Gastrocnemius medialis (tissue), 4 donors: Measurements from ENCODE around the gene RPL22L1. TPM values are rescaled to one million over a fixed set of nuclear protein-coding genes. Genes with fewer than 3 reads are reported as not detected.

Source experiments
- ATAC-seq, 2 donors: fragments of 150-250 bp; one replicate each; pipeline ENCODE4 v1.9.1; 2016
- DNase-seq, 2 donors: peaks; one replicate each; pipeline ENCODE4 v3.0.0-alpha.2; 2019
- H3K27ac ChIP-seq, 4 donors: fragments of 200-600 bp; sonication (generic); 1 replicate in 1 of 4; 2 replicates in 3 of 4; pipeline ENCODE4 v1.5.1; 2016 to 2018; ENCODE audit warnings: mild to moderate bottlenecking in 2 of 4, moderate library complexity in 1 of 4
- H3K27me3 ChIP-seq, 3 donors: fragments of 200-600 bp; sonication (generic) in 2 of 3; 1 replicate in 1 of 3; 2 replicates in 2 of 3; pipeline versions ENCODE4 v1.5.1 to v1.6.0; 2016 to 2019; ENCODE audit warnings: mild to moderate bottlenecking in 1 of 3, moderate library complexity in 1 of 3
- H3K36me3 ChIP-seq, 2 donors: fragments of 200-600 bp; sonication (generic) in 1 of 2; one replicate each; pipeline ENCODE4 v1.5.1; 2017 to 2018
- H3K4me1 ChIP-seq, 2 donors: fragments of 200-600 bp; sonication (generic) in 1 of 2; one replicate each; pipeline ENCODE4 v1.5.1; 2016 to 2017; ENCODE audit warnings: mild to moderate bottlenecking in 2 of 2
- H3K4me3 ChIP-seq, 4 donors: fragments of 200-600 bp; sonication (generic) in 3 of 4; 1 replicate in 1 of 4; 2 replicates in 3 of 4; pipeline ENCODE4 v1.5.1; 2016 to 2019; ENCODE audit warnings: mild to moderate bottlenecking in 2 of 4
- H3K9me3 ChIP-seq, 3 donors: fragments of 200-600 bp; sonication (generic) in 2 of 3; 1 replicate in 1 of 3; 2 replicates in 2 of 3; pipeline ENCODE4 v1.5.1; 2016 to 2019
- POLR2A ChIP-seq, 2 donors: fragments of 450-650 bp; IDR thresholded peaks; one replicate each; pipeline ENCODE4 v1.6.1; 2017; ENCODE audit warnings: antibody characterized with exemption in 2 of 2, mild to moderate bottlenecking in 2 of 2, moderate library complexity in 2 of 2
- in situ Hi-C, 4 donors: fragments of 200-750 bp; cut with MboI; loops; one replicate each; pipeline versions ENCODE4 v1.15.0 to v1.8.0; 2017; ENCODE audit warnings: low sequenced_read_pairs in 4 of 4
- intact Hi-C: fragments of 100-400 bp; cut with DNase I; formaldehyde crosslinking; loops from one replicate; pipeline ENCODE4 v1.15.1; 2023; ENCODE audit warnings: low total_unique reads
- total RNA-seq, 4 donors: library from RNA; depleted of rRNA; stranded (reverse); fragments of >200 nt; gene quantifications; one replicate each; pipeline versions ENCODE4 v1.1.0 to v1.2.3, GENCODE V29; 2016
- TF ChIP-seq, protein P1 (sequence below), 5 experiments: fragments of 450-650 bp in 3 of 5; fragments of 200-600 bp in 2 of 5; sonication (generic) in 2 of 5; IDR thresholded peaks in 4 of 5; conservative IDR thresholded peaks in 1 of 5; 1 replicate in 4 of 5; 2 replicates in 1 of 5; pipeline ENCODE4 v1.5.1; 2016 to 2019; ENCODE audit warnings: antibody characterized with exemption in 5 of 5, mild to moderate bottlenecking in 3 of 5, moderate library complexity in 3 of 5

The RPL22L1 gene
- total RNA-seq, 4 donors from 2014 or later = 28.3 to 83.5 (median 29.5) TPM

DNA sequence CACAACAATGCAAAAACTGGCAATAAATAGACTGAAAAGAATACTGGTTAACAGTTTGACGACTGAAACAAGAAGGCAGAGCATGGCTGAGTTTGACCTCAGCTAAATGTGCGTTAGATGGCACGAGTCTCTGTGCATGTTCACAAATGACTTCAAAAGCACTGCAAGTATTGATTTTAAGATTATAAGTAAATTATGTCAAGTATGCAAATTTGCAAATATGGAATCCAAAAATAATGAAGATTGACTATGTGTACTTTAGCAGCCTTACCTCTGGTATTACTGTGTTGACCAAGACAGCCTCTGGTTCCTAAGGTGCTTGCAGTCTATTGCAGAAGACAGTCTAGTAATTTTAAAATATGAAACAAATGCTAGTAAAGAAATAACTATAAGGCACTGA lies 41.1 kb upstream of the RPL22L1 start:
- no peak overlapping the region for H3K27ac ChIP-seq
- H3K9me3 ChIP-seq = peaks cover 0 to 3% (median 2%) of the 10 kb centered on the region in 3 donors
- no peak for TF ChIP-seq POLR2A (IDR thresholded peaks at IDR 0.05)
- TF ChIP-seq, protein P1, sequence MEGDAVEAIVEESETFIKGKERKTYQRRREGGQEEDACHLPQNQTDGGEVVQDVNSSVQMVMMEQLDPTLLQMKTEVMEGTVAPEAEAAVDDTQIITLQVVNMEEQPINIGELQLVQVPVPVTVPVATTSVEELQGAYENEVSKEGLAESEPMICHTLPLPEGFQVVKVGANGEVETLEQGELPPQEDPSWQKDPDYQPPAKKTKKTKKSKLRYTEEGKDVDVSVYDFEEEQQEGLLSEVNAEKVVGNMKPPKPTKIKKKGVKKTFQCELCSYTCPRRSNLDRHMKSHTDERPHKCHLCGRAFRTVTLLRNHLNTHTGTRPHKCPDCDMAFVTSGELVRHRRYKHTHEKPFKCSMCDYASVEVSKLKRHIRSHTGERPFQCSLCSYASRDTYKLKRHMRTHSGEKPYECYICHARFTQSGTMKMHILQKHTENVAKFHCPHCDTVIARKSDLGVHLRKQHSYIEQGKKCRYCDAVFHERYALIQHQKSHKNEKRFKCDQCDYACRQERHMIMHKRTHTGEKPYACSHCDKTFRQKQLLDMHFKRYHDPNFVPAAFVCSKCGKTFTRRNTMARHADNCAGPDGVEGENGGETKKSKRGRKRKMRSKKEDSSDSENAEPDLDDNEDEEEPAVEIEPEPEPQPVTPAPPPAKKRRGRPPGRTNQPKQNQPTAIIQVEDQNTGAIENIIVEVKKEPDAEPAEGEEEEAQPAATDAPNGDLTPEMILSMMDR (IDR thresholded peaks at IDR 0.05 in 4 of 5, conservative IDR thresholded peaks at IDR 0.05 in 1 of 5) = no peak
- DNase-seq = no peak
- H3K36me3 ChIP-seq = no peaks in the 10 kb centered on the region
- intact Hi-C loops = no loop called here
- in situ Hi-C loops = no loop called here
- no peak overlapping the region for H3K4me3 ChIP-seq
- H3K27me3 ChIP-seq = peaks cover 5 to 9% (median 7%) of the 10 kb centered on the region in 3 donors
- no peak for ATAC-seq
- peaks cover 0 to 11% of the 10 kb centered on the region in 2 donors for H3K4me1 ChIP-seq

DNA sequence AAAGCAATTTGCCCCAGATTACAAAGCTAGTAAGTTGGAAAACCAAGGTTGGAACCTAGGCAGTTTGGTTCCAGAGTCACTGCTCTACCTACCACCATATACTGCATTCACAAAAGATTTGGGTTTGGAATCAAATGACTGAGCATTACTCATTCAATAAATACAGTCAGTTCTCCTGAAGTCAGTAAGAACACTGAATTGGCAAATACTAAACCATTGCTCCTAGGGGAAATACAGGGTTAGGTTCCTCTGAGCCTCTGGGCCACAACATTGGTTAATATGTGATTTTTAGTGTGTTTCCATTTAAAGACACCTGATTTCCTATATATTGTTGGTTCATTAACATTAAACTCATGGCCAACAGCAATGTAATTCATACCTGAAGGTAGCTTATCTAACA lies 40.5 kb upstream of the RPL22L1 start:
- TF ChIP-seq, protein P1 (IDR thresholded peaks at IDR 0.05 in 4 of 5, conservative IDR thresholded peaks at IDR 0.05 in 1 of 5) = no peak
- no peak for TF ChIP-seq POLR2A (IDR thresholded peaks at IDR 0.05)
- intact Hi-C loops = no loop called here
- ATAC-seq (no peak), DNase-seq (no peak)
- Histone ChIP-seq H3K4me1 (peaks cover 0 to 11% of the 10 kb centered on the region in 2 donors), H3K36me3 (no peaks in the 10 kb centered on the region), H3K27me3 (peaks cover 5 to 9% (median 7%) of the 10 kb centered on the region in 3 donors), H3K27ac (no peak overlapping the region), H3K9me3 (peaks cover 0 to 3% (median 2%) of the 10 kb centered on the region in 3 donors), H3K4me3 (no peak overlapping the region)
- in situ Hi-C loops = no loop called here

DNA sequence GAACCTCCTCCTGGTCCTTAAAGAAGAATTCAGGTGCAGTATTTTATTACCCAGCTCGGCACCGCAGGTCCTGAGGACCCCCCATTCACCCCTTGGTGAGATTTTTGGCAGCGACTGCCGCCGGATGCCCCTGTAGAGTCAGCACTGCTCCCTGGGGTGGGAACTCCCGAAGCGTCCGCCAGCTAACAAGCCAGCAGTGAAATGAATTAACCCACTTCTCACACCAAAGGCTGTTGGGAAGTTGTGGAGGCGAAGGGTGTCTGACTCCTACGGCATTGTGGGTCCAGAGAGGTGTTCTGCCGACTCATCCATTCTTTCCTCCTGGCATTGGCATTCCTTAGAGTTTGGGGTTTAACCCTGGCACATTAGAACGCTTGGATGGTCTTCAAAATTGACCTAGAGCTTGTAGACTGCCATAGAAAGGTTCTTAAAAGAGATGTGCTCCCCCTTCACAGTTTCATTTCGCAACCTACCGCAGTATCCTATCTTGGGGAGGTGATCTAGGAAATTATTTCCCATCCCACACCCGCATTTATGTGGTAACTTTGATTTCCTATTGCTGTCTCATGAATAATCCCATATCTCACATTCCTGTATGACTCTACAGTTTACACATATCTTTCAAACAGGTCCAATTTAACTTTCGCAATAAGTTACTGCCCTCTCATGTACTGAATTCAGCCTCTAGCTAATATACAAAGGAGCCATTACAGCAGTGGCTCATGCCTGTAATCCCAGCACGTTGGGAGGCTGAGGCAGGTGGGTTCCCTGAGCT lies 39.3 kb upstream of the RPL22L1 start:
- Histone ChIP-seq H3K9me3 (peaks cover 0 to 3% (median 2%) of the 10 kb centered on the region in 3 donors), H3K4me3 (peak overlapping the region in 3 of 4 donors; percentile 64 to 81 (median 64)), H3K27ac (peak overlapping the region in 2 of 4 donors; percentile 12 to 63), H3K4me1 (peaks cover 0 to 11% of the 10 kb centered on the region in 2 donors), H3K27me3 (peaks cover 7 to 9% (median 8%) of the 10 kb centered on the region in 3 donors), H3K36me3 (no peaks in the 10 kb centered on the region)
- DNase-seq = no peak
- in situ Hi-C loops = no loop called here
- ATAC-seq = peak in 1 of 2 donors; percentile 43
- TF ChIP-seq POLR2A (IDR thresholded peaks at IDR 0.05) = no peak
- TF ChIP-seq, protein P1 (IDR thresholded peaks at IDR 0.05 in 4 of 5, conservative IDR thresholded peaks at IDR 0.05 in 1 of 5) = no peak
- intact Hi-C loops = no loop called here

DNA sequence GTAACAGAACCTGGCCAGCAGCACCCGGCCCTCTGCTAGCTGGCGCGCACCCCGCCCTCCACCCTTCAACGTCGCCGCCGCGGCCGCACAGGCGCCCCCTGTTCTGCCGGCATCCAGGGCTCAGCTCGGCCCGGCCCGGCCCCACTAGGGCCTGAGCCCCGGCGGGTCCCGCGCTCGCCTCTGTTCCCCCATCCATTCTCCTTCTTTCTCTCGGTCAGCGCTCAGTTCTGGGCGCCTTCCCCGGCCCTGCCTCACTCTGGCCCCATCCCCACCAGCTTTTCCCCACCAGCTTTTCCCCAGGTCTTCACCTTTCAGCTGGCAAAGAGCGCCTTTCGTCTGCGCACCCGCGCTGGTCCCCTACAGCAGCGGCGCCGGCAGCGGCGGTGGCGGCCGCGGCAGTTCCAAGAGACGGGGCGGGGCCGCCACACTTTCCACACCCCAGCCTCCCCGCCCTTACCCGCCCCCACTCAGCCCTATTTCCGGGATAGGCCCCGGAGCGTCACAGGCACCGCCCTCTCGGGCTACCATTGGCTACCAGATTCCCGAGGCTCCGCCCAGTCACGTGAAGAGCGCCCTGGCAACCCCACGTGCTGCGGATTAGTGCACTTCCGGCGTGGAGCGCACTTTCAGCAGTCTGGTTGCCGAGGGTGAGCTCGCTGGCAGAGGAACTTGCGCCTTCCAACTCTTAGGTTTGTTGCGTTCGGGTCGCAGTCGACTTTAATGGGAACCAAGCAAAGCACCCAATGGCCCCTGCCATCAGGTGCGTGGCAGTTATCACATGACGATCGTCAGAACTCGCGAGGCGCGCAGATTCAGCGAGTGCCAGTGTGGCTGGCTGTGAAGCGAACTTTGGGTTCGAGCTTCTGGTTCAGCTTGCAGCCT lies 38.5 kb upstream of the RPL22L1 start, which contains the start of gene EIF5A2:
Gene EIF5A2, minus strand, starts transcription at position 403 of the 882 bp plus-strand sequence. CDS start 831 bp downstream, outside the sequence.
- in situ Hi-C loops = no loop called here
- peaks cover 7 to 9% (median 8%) of the 10 kb centered on the region in 3 donors for H3K27me3 ChIP-seq

More for the DNA sequence above, 38.5 kb upstream of the RPL22L1 start, which contains the start of gene EIF5A2:
- DNase-seq (peak; percentile 73 to 86), ATAC-seq (peak; percentile 75 to 87)
- Histone ChIP-seq H3K4me1 (peaks cover 0 to 11% of the 10 kb centered on the region in 2 donors), H3K27ac (peak within 1 kb of the TSS; percentile 31 to 63 (median 44)), H3K36me3 (no peaks in the 10 kb centered on the region), H3K9me3 (peaks cover 0 to 3% (median 2%) of the 10 kb centered on the region in 3 donors), H3K4me3 (peak within 1 kb of the TSS; percentile 64 to 81 (median 64))
- intact Hi-C loops = no loop called here
- peak in 1 of 2 donors; percentile 36 for TF ChIP-seq POLR2A (IDR thresholded peaks at IDR 0.05)
- TF ChIP-seq, protein P1 (IDR thresholded peaks at IDR 0.05 in 4 of 5, conservative IDR thresholded peaks at IDR 0.05 in 1 of 5) = no peak
